ENCODE data around the gene OGDHL.

Gene OGDHL

GRCh38 chr10:49688920-49689319 is 73.2 kb downstream of the OGDHL start:
- DNase-seq (ENCODE audit: low read depth): no peak

- DNase-seq (ENCODE audit: low read depth): no peak
Observed at GRCh38 chr10:49688261-49688846, 73.8 kb downstream of the OGDHL start.

DNA sequence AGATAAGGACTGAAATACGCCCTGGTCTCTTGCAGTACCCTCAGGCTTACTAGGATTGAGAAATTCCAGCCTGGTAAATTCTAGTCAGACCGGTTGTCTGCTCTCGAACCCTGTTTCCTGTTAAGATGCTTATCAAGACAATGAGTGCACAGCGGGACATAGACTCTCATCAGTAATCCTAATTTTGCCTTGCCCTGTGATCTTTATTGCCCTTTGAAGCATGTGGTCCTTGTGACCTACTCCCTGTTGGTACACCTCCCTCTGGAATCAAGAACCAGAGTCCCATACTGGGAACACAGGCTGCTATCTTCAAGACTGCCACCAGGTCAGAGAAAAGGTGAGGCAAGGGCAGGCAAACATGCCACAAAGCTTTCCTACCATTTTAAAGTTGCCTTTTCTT is 75.5 kb downstream of the OGDHL start:
- DNase-seq (ENCODE audit: low read depth): no peak
